H9 (cell line): Measurements from ENCODE around the gene ZNF286A. TPM values are rescaled to one million over a fixed set of nuclear protein-coding genes. Genes with fewer than 3 reads are reported as not detected.

ENCODE experiments used
- DNase-seq: peaks from one replicate; pipeline ENCODE4 v3.0.0-alpha.2; 2017
- H2AFZ ChIP-seq: one replicate; pipeline ENCODE4 v1.6.1; 2013; ENCODE audit warnings: mild to moderate bottlenecking, low read length, control low read depth, moderate library complexity
- H2AK5ac ChIP-seq: 2 replicates; pipeline ENCODE4 v1.6.1; 2013; ENCODE audit warnings: low read length, control low read depth, mixed read lengths; ENCODE audit not compliant: insufficient read length
- H2BK120ac ChIP-seq: one replicate; pipeline ENCODE4 v1.6.1; 2013; ENCODE audit warnings: low read depth, mild to moderate bottlenecking, low read length, control low read depth, inconsistent platforms; ENCODE audit not compliant: poor library complexity, severe bottlenecking
- H2BK12ac ChIP-seq: 2 replicates; pipeline ENCODE4 v1.6.1; 2013; ENCODE audit warnings: low read length, control low read depth, mixed read lengths, low read depth; ENCODE audit not compliant: insufficient read length
- H2BK15ac ChIP-seq: 2 replicates; pipeline ENCODE4 v1.6.1; 2013; ENCODE audit warnings: low read depth, low read length, control low read depth
- H2BK20ac ChIP-seq: one replicate; pipeline ENCODE4 v1.6.1; 2013; ENCODE audit warnings: low read depth, mild to moderate bottlenecking, low read length, control low read depth, inconsistent platforms; ENCODE audit not compliant: poor library complexity, severe bottlenecking
- H2BK5ac ChIP-seq: 2 replicates; pipeline ENCODE4 v1.6.1; 2013; ENCODE audit warnings: low read length, control low read depth, mixed read lengths; ENCODE audit not compliant: insufficient read length
- H3K14ac ChIP-seq: 2 replicates; pipeline ENCODE4 v1.6.1; 2013; ENCODE audit warnings: low read length, control low read depth; ENCODE audit not compliant: insufficient read depth
- H3K18ac ChIP-seq: 2 replicates; pipeline ENCODE4 v1.6.1; 2013; ENCODE audit warnings: low read depth, mild to moderate bottlenecking, mixed read lengths, low read length, control low read depth; ENCODE audit not compliant: insufficient read length
- H3K23ac ChIP-seq: 2 replicates; pipeline ENCODE4 v1.6.1; 2013; ENCODE audit warnings: low read length, control low read depth, mixed read lengths, low read depth; ENCODE audit not compliant: insufficient read length
- H3K23me2 ChIP-seq: 2 replicates; pipeline ENCODE4 v1.6.1; 2013; ENCODE audit warnings: low read depth, mild to moderate bottlenecking, mixed read lengths, low read length, control low read depth; ENCODE audit not compliant: insufficient read length, poor library complexity, severe bottlenecking
- H3K27ac ChIP-seq: 2 replicates; pipeline ENCODE4 v1.5.1; 2013; ENCODE audit warnings: low read length, control low read depth, mixed read lengths, low read depth; ENCODE audit not compliant: insufficient read length
- H3K27me3 ChIP-seq: 2 replicates; pipeline ENCODE4 v1.6.1; 2013; ENCODE audit warnings: low read length, control low read depth, inconsistent platforms; ENCODE audit not compliant: insufficient read depth
- H3K4ac ChIP-seq: 2 replicates; pipeline ENCODE4 v1.6.1; 2013; ENCODE audit warnings: low read depth, mild to moderate bottlenecking, control low read depth, inconsistent platforms, low read length, moderate library complexity
- H3K4me1 ChIP-seq: 2 replicates; pipeline ENCODE4 v1.6.1; 2013; ENCODE audit warnings: low read length, control low read depth, inconsistent platforms; ENCODE audit not compliant: insufficient read depth
- H3K4me2 ChIP-seq: 2 replicates; pipeline ENCODE4 v1.6.1; 2013; ENCODE audit warnings: low read length, control low read depth, mixed read lengths; ENCODE audit not compliant: insufficient read length, insufficient read depth
- H3K56ac ChIP-seq: 2 replicates; pipeline ENCODE4 v1.6.1; 2013; ENCODE audit warnings: low read depth, mild to moderate bottlenecking, mixed read lengths, low read length, control low read depth; ENCODE audit not compliant: insufficient read length
- H3K79me1 ChIP-seq: 2 replicates; pipeline ENCODE4 v1.6.1; 2013; ENCODE audit warnings: low read depth, mild to moderate bottlenecking, moderate library complexity, low read length, control low read depth, inconsistent platforms; ENCODE audit not compliant: insufficient read depth, poor library complexity, severe bottlenecking
- H3K79me2 ChIP-seq: 2 replicates; pipeline ENCODE4 v1.6.1; 2013; ENCODE audit warnings: low read length, control low read depth, inconsistent platforms; ENCODE audit not compliant: insufficient read depth
- H3K9ac ChIP-seq: 2 replicates; pipeline ENCODE4 v1.6.1; 2013; ENCODE audit warnings: low read length, control low read depth, mixed read lengths; ENCODE audit not compliant: insufficient read length; ENCODE audit errors: extremely low read depth
- H3K9me3 ChIP-seq: one replicate; pipeline ENCODE4 v1.6.1; 2013; ENCODE audit warnings: low read depth, low read length, inconsistent platforms; ENCODE audit not compliant: control insufficient read depth
- H3T11ph ChIP-seq: one replicate; pipeline ENCODE4 v1.6.1; 2013; ENCODE audit warnings: mild to moderate bottlenecking, low read length, control low read depth, inconsistent platforms
- H4K20me1 ChIP-seq: one replicate; pipeline ENCODE4 v1.6.1; 2013; ENCODE audit not compliant: control insufficient read depth, insufficient read length, insufficient read depth
- H4K5ac ChIP-seq: 2 replicates; pipeline ENCODE4 v1.6.1; 2013; ENCODE audit warnings: low read depth, mild to moderate bottlenecking, mixed read lengths, low read length, control low read depth; ENCODE audit not compliant: insufficient read length
- H4K8ac ChIP-seq: replicated peaks from 2 replicates; pipeline ENCODE4 v1.6.1; 2013; ENCODE audit warnings: low read length, control low read depth, mixed read lengths, low read depth; ENCODE audit not compliant: insufficient read length
- H4K91ac ChIP-seq: 2 replicates; pipeline ENCODE4 v1.6.1; 2013; ENCODE audit warnings: low read depth, mild to moderate bottlenecking, moderate library complexity, mixed read lengths, low read length, control low read depth; ENCODE audit not compliant: insufficient read length
- H3K27ac Mint-ChIP-seq, 3 experiments: 2 replicates in 2 of 3; 3 replicates in 1 of 3; pipeline ENCODE4 v1.8.0; 2020 to 2021; ENCODE audit warnings: mixed read lengths in 3 of 3, mild to moderate bottlenecking in 1 of 3, moderate library complexity in 1 of 3
- H3K27me3 Mint-ChIP-seq: 2 replicates; pipeline ENCODE4 v1.8.0; 2021; ENCODE audit warnings: low read depth, mild to moderate bottlenecking, moderate library complexity, mixed read lengths
- H3K36me3 Mint-ChIP-seq, 3 experiments: 2 replicates in 2 of 3; 3 replicates in 1 of 3; pipeline ENCODE4 v1.8.0; 2020 to 2021; ENCODE audit warnings: low read depth in 3 of 3, mixed read lengths in 3 of 3; ENCODE audit not compliant: insufficient read depth in 1 of 3
- H3K4me1 Mint-ChIP-seq, 2 experiments: 2 replicates each; pipeline ENCODE4 v1.8.0; 2020; ENCODE audit warnings: mixed read lengths in 2 of 2
- H3K4me3 Mint-ChIP-seq, 2 experiments: 2 replicates in 1 of 2; 3 replicates in 1 of 2; pipeline ENCODE4 v1.8.0; 2020 to 2021; ENCODE audit warnings: mild to moderate bottlenecking in 2 of 2, mixed read lengths in 2 of 2, moderate library complexity in 1 of 2
- H3K9me3 Mint-ChIP-seq, 2 experiments: 2 replicates in 1 of 2; 3 replicates in 1 of 2; pipeline ENCODE4 v1.8.0; 2020; ENCODE audit warnings: mild to moderate bottlenecking in 2 of 2, mixed read lengths in 2 of 2, moderate library complexity in 1 of 2
- CTCF ChIP-seq: fragments of 200-600 bp; sonication (generic); conservative IDR thresholded peaks from 3 replicates; pipeline ENCODE4 v1.8.0; 2021; ENCODE audit warnings: antibody characterized with exemption, mild to moderate bottlenecking
- WGBS: extraction: QIAGEN DNeasy Blood & Tissue Kit; methylation state at CpG from one replicate; pipeline ENCODE4 v1.1.7; 2013; ENCODE audit warnings: missing lambda C conversion rate, low lambda C conversion rate, mixed read lengths; ENCODE audit not compliant: insufficient read length; ENCODE audit errors: extremely low coverage; 5-methylcytosine and 5-hydroxymethylcytosine counted together
- total RNA-seq: library from RNA; stranded (reverse); gene quantifications from 2 replicates; pipeline ENCODE4 v1.2.1, GENCODE V29; 2021

ZNF286A gene
- total RNA-seq, 1 experiment from 2014 or later, result 101 TPM

GRCh38 chr17:15649861-15650421, 49.6 kb upstream of the ZNF286A start:
- H4K5ac ChIP-seq, result no peak overlapping the region
- no peak overlapping the region for H3K4me2 ChIP-seq
- H3K18ac ChIP-seq, result no peak overlapping the region
- no peaks in the 10 kb centered on the region for H3K79me2 ChIP-seq
- H3K27me3 ChIP-seq, result no peaks in the 10 kb centered on the region
- WGBS, result no CpG with 5 or more reads among the region's 6 CpGs
- H3K56ac ChIP-seq, result no peak overlapping the region
- no peak overlapping the region for H2AFZ ChIP-seq
- H2BK120ac ChIP-seq, result no peak overlapping the region
- Mint-ChIP-seq H3K36me3 (peaks cover 5 to 7% (median 5%) of the 10 kb centered on the region in 3 experiments; a peak in 4 of 7 replicates), H3K4me1 (peaks cover 38 to 51% of the 10 kb centered on the region in 2 experiments), H3K27me3 (peaks cover 1% of the 10 kb centered on the region; the same call in 1 of the 2 replicates), H3K27ac (no peak overlapping the region), H3K4me3 (no peak overlapping the region), H3K9me3 (no peaks in the 10 kb centered on the region)
- DNase-seq, result no peak
- H2BK20ac ChIP-seq, result no peak overlapping the region
- no peak for TF ChIP-seq CTCF
- H3K79me1 ChIP-seq, result no peaks in the 10 kb centered on the region
- no peak overlapping the region for H4K8ac ChIP-seq
- no peak overlapping the region for H2BK5ac ChIP-seq
- H3K4me1 ChIP-seq, result peaks cover 3% of the 10 kb centered on the region; the same call in 1 of the 2 replicates
- no peaks in the 10 kb centered on the region for H3K23me2 ChIP-seq
- no peak overlapping the region for H2BK15ac ChIP-seq
- no peak overlapping the region for H3K9ac ChIP-seq
- no peak overlapping the region for H3K23ac ChIP-seq
- H4K91ac ChIP-seq, result no peak overlapping the region
- no peak overlapping the region for H3K4ac ChIP-seq
- H2AK5ac ChIP-seq, result no peak overlapping the region
- H3K27ac ChIP-seq, result no peak overlapping the region
- no peak overlapping the region for H3T11ph ChIP-seq
- no peak overlapping the region for H3K14ac ChIP-seq
- H3K9me3 ChIP-seq, result no peaks in the 10 kb centered on the region
- no peak overlapping the region for H2BK12ac ChIP-seq
- no peaks in the 10 kb centered on the region for H4K20me1 ChIP-seq
